ENCODE results near the gene ADAMTS20. TPM values are rescaled to one million over a fixed set of nuclear protein-coding genes. Genes with fewer than 3 reads are reported as not detected.

The ADAMTS20 gene
- total RNA-seq, 1 experiment from 2014 or later, result 0.07 TPM

- no peak overlapping the region for H3K27ac Mint-ChIP-seq (ENCODE audit: unreplicated experiment)
- H3K36me3 ChIP-seq (ENCODE audit: control insufficient read depth, insufficient read depth, low read length), result no peaks in the 10 kb centered on the region
Observed at GRCh38 chr12:43333644-43334043, 218.4 kb downstream of the ADAMTS20 start.

GRCh38 chr12:43332977-43333640 is 218.9 kb downstream of the ADAMTS20 start:
- H3K9me3 ChIP-seq, result peaks cover 3% of the 10 kb centered on the region; the same call in 1 of the 2 replicates
- H3K27ac Mint-ChIP-seq (ENCODE audit: unreplicated experiment), result no peak overlapping the region
- no peak overlapping the region for H3K4me3 ChIP-seq (ENCODE audit: low read depth, low read length)
- no peak for TF ChIP-seq CTCF (IDR thresholded peaks at IDR 0.05; ENCODE audit: insufficient read depth in 1 of 2, low read depth in 1 of 2, low read length in 1 of 2, severe bottlenecking in 1 of 2, unreplicated experiment in 1 of 2)
- POLR2A ChIA-PET, result no interaction called here
- DNase-seq, result no peak
- peaks cover 14% of the 10 kb centered on the region for H3K4me1 ChIP-seq
- H3K36me3 ChIP-seq (ENCODE audit: control insufficient read depth, insufficient read depth, low read length), result no peaks in the 10 kb centered on the region
- H3K4me3 Mint-ChIP-seq (ENCODE audit: unreplicated experiment), result no peak overlapping the region
- no peaks in the 10 kb centered on the region for H3K27me3 ChIP-seq (replicated peaks; ENCODE audit: control insufficient read depth, insufficient read depth, low read length)
- peaks cover 8% of the 10 kb centered on the region for H3K9me3 Mint-ChIP-seq (ENCODE audit: unreplicated experiment)
- intact Hi-C loops (cut with micrococcal nuclease; ENCODE audit: unreplicated experiment), result no loop called here
- no peaks in the 10 kb centered on the region for H3K4me1 Mint-ChIP-seq (ENCODE audit: low read depth, unreplicated experiment)
- H3K36me3 Mint-ChIP-seq (ENCODE audit: insufficient read depth, unreplicated experiment), result no peaks in the 10 kb centered on the region
- H3K27me3 Mint-ChIP-seq (ENCODE audit: insufficient read depth, unreplicated experiment), result no peaks in the 10 kb centered on the region
- no TSS peak for BruUV-seq (replicated peaks)
- CTCF ChIA-PET, result no interaction called here

More at GRCh38 chr12:43333644-43334043, 218.4 kb downstream of the ADAMTS20 start:
- no peaks in the 10 kb centered on the region for H3K27me3 Mint-ChIP-seq (ENCODE audit: insufficient read depth, unreplicated experiment)
- ChIA-PET POLR2A (no interaction called here), CTCF (no interaction called here)
- H3K36me3 Mint-ChIP-seq (ENCODE audit: insufficient read depth, unreplicated experiment), result no peaks in the 10 kb centered on the region
- no TSS peak for BruUV-seq (replicated peaks)
- TF ChIP-seq CTCF (IDR thresholded peaks at IDR 0.05; ENCODE audit: insufficient read depth in 1 of 2, low read depth in 1 of 2, low read length in 1 of 2, severe bottlenecking in 1 of 2, unreplicated experiment in 1 of 2), result no peak
- no peak overlapping the region for H3K4me3 Mint-ChIP-seq (ENCODE audit: unreplicated experiment)
- H3K4me1 ChIP-seq, result peaks cover 14% of the 10 kb centered on the region
- intact Hi-C loops (cut with micrococcal nuclease; ENCODE audit: unreplicated experiment), result no loop called here
- no peaks in the 10 kb centered on the region for H3K9me3 ChIP-seq
- DNase-seq, result no peak
- no peaks in the 10 kb centered on the region for H3K4me1 Mint-ChIP-seq (ENCODE audit: low read depth, unreplicated experiment)
- H3K9me3 Mint-ChIP-seq (ENCODE audit: unreplicated experiment), result peaks cover 3% of the 10 kb centered on the region
- no peak overlapping the region for H3K4me3 ChIP-seq (ENCODE audit: low read depth, low read length)
- H3K27me3 ChIP-seq (replicated peaks; ENCODE audit: control insufficient read depth, insufficient read depth, low read length), result no peaks in the 10 kb centered on the region

GRCh38 chr12:43331935-43332334 is 220.1 kb downstream of the ADAMTS20 start:
- H3K9me3 ChIP-seq, result peaks cover 4% of the 10 kb centered on the region; the same call in 1 of the 2 replicates
- peaks cover 14% of the 10 kb centered on the region for H3K4me1 ChIP-seq
- Mint-ChIP-seq H3K36me3 (ENCODE audit: insufficient read depth, unreplicated experiment) (no peaks in the 10 kb centered on the region), H3K4me1 (ENCODE audit: low read depth, unreplicated experiment) (no peaks in the 10 kb centered on the region), H3K9me3 (ENCODE audit: unreplicated experiment) (peaks cover 10% of the 10 kb centered on the region), H3K27ac (ENCODE audit: unreplicated experiment) (no peak overlapping the region), H3K27me3 (ENCODE audit: insufficient read depth, unreplicated experiment) (no peaks in the 10 kb centered on the region), H3K4me3 (ENCODE audit: unreplicated experiment) (no peak overlapping the region)
- TF ChIP-seq CTCF (IDR thresholded peaks at IDR 0.05; ENCODE audit: insufficient read depth in 1 of 2, low read depth in 1 of 2, low read length in 1 of 2, severe bottlenecking in 1 of 2, unreplicated experiment in 1 of 2), result no peak
- DNase-seq, result no peak
- H3K27me3 ChIP-seq (replicated peaks; ENCODE audit: control insufficient read depth, insufficient read depth, low read length), result no peaks in the 10 kb centered on the region
- CTCF ChIA-PET, result no interaction called here
- no peak overlapping the region for H3K4me3 ChIP-seq (ENCODE audit: low read depth, low read length)
- H3K36me3 ChIP-seq (ENCODE audit: control insufficient read depth, insufficient read depth, low read length), result no peaks in the 10 kb centered on the region
- intact Hi-C loops (cut with micrococcal nuclease; ENCODE audit: unreplicated experiment), result no loop called here
- POLR2A ChIA-PET, result no interaction called here
- BruUV-seq (replicated peaks), result no TSS peak

Data from Caco-2 (cell line).